Mucosa of gallbladder (tissue), 1 donor: Measurements from ENCODE around the gene IFNA16. TPM values are rescaled to one million over a fixed set of nuclear protein-coding genes. Genes with fewer than 3 reads are reported as not detected.
"Not testable (repeated sequence)": the region's sequence is repeated elsewhere in the genome, so short reads cannot be mapped to it uniquely, and the experiment has no call there.

Experiments used
- DNase-seq: peaks from one replicate; pipeline ENCODE4 v3.0.0-alpha.2; 2020; ENCODE audit warnings: low spot score
- total RNA-seq: library from RNA; stranded (reverse); gene quantifications from one replicate; pipeline ENCODE4 v1.2.1, GENCODE V29; 2021
- donor health status: DM: no; HTN: no; CAD: no.

The IFNA16 gene
- total RNA-seq, 1 donor from 2014 or later: not detected

DNA sequence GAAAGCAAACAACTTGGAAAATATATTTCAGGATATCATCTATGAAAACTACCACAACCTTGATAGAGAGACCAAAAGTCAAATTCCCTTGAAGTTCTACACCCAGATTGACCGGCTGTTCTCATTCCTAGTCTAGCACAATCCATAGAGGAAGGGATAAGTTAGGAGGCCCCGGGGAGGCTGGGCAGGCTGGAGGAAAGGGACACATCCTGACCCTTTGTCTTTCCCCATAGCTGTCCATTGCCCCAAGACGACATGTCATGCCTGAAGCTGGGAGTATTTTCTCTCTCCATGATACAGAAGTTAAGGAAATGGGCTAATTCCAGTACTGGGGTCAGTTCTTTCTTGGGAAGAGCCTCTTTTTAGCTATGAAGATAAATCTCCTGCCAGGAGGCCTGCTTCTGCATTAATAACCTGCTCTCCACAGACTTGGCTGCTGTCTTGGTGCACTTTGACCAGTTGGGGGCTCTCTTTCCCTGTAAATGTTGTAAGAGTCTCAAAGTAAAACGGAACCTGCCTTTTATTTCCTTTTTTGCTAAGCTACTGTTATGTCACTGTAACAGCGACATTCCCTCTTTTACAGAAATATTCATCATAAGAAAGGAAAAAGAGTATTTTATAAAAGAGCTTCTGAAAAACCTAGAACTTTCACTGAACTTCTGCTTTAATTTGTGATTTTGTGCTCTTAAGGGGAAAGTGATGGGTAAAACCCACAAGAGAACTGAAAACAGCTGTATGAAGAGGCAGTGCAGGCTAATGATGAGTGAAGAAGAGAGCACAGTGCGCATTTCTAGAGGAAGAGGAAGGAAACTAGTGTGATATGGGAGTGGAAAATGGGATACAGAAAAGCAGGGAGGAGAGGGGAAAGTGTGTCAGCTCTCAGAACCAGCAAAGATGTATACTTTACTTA is 22.0 kb downstream of the IFNA16 start:
- DNase-seq: peak; percentile 28

GRCh38 chr9:21187487-21187886 is 29.6 kb downstream of the IFNA16 start, which contains the start of gene IFNA4:
Gene IFNA4 (minus strand): TSS chr9:21187587. CDS start chr9:21187531, 56 bp downstream.
- DNase-seq: not testable (repeated sequence)

DNA sequence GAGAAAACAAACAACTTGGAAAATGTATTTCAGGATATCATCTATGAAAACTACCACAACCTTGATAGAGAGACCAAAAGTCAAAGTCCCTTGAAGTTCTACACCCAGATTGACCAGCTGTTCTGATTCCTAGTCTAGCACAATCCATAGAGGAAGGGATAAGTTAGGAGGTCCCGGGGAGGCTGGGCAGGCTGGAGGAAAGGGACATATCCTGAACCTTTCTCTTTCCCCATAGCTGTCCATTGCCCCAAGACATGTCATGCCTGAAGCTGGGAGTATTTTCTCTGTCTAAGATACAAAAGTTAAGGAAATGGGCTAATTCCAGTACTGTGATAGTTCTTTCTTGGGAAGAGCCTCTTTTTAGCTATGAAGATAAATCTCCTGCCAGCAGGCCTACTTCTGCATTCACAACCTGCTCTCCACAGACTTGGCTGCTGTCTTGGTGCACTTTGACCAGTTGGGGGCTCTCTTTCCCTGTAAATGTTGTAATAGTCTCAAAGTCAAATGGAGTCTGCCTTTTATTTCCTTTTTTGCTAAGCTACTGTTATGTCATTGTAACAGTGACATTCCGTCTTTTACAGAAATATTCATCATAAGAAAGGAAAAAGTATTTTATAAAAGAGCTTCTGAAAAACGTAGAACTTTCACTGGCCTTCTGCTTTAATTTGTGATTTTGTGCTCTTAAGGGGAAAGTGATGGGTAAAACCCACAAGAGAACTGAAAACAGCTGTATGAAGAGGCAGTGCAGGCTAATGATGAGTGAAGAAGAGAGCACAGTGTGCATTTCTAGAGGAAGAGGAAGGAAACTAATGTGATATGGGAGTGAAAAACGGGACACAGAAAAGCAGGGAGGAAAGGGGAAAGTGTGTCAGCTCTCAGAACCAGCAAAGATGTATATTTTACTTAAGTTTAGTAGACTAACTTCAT is 34.0 kb downstream of the IFNA16 start:
- DNase-seq: not testable (repeated sequence)

DNA sequence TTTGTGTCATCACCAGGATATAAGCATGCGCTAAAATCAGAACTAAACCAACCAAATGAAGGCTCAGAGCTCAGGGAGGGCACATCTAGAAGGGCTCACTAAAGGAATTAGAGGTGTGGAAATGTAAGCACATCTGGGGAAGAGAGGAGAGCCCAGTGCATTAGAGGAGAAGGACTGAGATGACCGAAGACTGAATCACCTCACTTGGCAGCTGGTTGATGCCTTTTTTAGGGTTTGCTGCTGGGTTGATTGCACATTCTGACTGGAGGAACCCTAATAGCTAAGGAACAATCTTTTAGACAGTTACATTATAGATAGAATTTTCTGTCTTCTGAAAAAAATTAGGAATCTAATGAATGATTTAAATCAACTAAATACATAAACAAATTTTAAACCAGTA is 42.4 kb downstream of the IFNA16 start:
- DNase-seq: no peak

DNA sequence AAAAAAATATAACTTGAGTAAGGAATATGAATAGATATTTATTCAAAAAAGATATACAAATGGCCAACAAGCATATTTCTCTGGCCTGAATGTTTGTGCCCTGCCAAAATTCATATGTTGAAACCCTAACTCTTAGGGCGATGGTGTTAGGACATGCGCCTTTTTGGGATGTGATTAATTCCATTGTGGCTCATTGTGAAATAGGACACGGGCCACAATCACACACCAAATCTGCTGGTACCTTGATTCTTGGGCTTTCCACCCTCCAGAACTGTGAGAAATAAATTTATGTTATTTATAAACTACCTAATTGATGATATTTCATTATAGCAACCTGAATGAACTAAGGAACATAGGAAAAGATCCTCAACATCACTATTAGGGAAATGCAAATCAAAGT is 45.0 kb downstream of the IFNA16 start:
- DNase-seq: no peak

GRCh38 chr9:21171351-21171750 is 45.8 kb downstream of the IFNA16 start:
- DNase-seq: no peak

- DNase-seq: not testable (repeated sequence)
Measured at GRCh38 chr9:21166560-21166959, 50.6 kb downstream of the IFNA16 start, which contains the start of gene IFNA21. Gene IFNA21 (minus strand): TSS chr9:21166660. CDS start chr9:21166612, 48 bp downstream.

Other genes with a start within 250 kb of the IFNA16 start
- 2.8 TPM for gene HACD4, start 185.7 kb downstream of the IFNA16 start, total RNA-seq
- gene IFNB1, start 139.4 kb downstream of the IFNA16 start, total RNA-seq: not detected
- not detected for gene IFNW1, start 75.5 kb downstream of the IFNA16 start, total RNA-seq
- gene IFNA21, start 50.7 kb downstream of the IFNA16 start, total RNA-seq: not detected
- gene IFNA4, start 29.7 kb downstream of the IFNA16 start, total RNA-seq: not detected
- not detected for gene IFNA7, start 15.1 kb downstream of the IFNA16 start, total RNA-seq
- gene IFNA10, start 10.2 kb downstream of the IFNA16 start, total RNA-seq: not detected
- not detected for gene IFNA17, start 10.9 kb upstream of the IFNA16 start, total RNA-seq
- gene IFNA14, start 22.7 kb upstream of the IFNA16 start, total RNA-seq: not detected
- gene IFNA5, start 88.0 kb upstream of the IFNA16 start, total RNA-seq: not detected
- gene KLHL9, start 118.1 kb upstream of the IFNA16 start, total RNA-seq: 25.0 TPM
- gene IFNA6, start 133.6 kb upstream of the IFNA16 start, total RNA-seq: not detected
- not detected for gene IFNA13, start 150.7 kb upstream of the IFNA16 start, total RNA-seq
- gene IFNA2, start 168.1 kb upstream of the IFNA16 start, total RNA-seq: not detected
- gene IFNA8, start 191.8 kb upstream of the IFNA16 start, total RNA-seq: not detected
- not detected for gene IFNA1, start 223.1 kb upstream of the IFNA16 start, total RNA-seq